HepG2 (cell line): ENCODE data around the gene STK25. TPM values are rescaled to one million over a fixed set of nuclear protein-coding genes. Genes with fewer than 3 reads are reported as not detected.

ENCODE experiments used
- ATAC-seq: fragments of 200-7000 bp; cut with Tn5 transposase; 3 replicates; pipeline ENCODE4 v1.9.1; 2020; ENCODE audit warnings: mild to moderate bottlenecking, moderate library complexity
- BruUV-seq: library from RNA; stranded (reverse); fragments of 400-500 nt; replicated peaks from 2 replicates; lab custom pipeline; 2021; lab: Mats Ljungman, UMichigan
- CTCF ChIA-PET: fragments of 300-600 bp; formaldehyde crosslinking; extraction: SDS; loops from one replicate; lab custom pipeline; 2021; ENCODE audit warnings: low total read pairs, inconsistent platforms, low intra/inter-chr PET ratio; lab: Yijun Ruan, JAX
- POLR2A ChIA-PET: fragments of 350-600 bp; sonication (Branson Sonifier 250); formaldehyde crosslinking; loops from one replicate; lab custom pipeline; 2020; ENCODE audit warnings: antibody characterized with exemption, inconsistent platforms; lab: Yijun Ruan, JAX
- DNase-seq: peaks from one replicate; pipeline ENCODE4 v3.0.0-alpha.2; 2015; ENCODE audit warnings: low spot score
- FAIRE-seq: peaks from 3 replicates; lab custom pipeline; 2011; peaks lifted over from hg19 to GRCh38; lab: Jason Lieb, UNC
- H2AFZ ChIP-seq: one replicate; pipeline ENCODE4 v1.6.1; 2011; ENCODE audit warnings: low read length, inconsistent platforms
- H3K27ac ChIP-seq: fragments of 300-600 bp; 3 replicates; pipeline ENCODE4 v1.8.0; 2011; ENCODE audit warnings: mixed run types, mild to moderate bottlenecking, mixed read lengths, low read length, inconsistent platforms; ENCODE audit not compliant: insufficient read depth; ENCODE audit errors: extremely low read length
- H3K27me3 ChIP-seq, 2 experiments: fragments of 200-600 bp in 1 of 2; 2 replicates in 1 of 2; 3 replicates in 1 of 2; pipeline versions ENCODE4 v1.6.0 to v1.8.0; 2011; ENCODE audit warnings: low read length in 2 of 2, mild to moderate bottlenecking in 2 of 2, moderate library complexity in 2 of 2, inconsistent platforms in 1 of 2; ENCODE audit not compliant: insufficient read depth in 2 of 2, control insufficient read depth in 1 of 2
- H3K36me3 ChIP-seq, 2 experiments: fragments of 200-600 bp in 1 of 2; replicated peaks in 1 of 2; 2 replicates in 1 of 2; 3 replicates in 1 of 2; pipeline versions ENCODE4 v1.5.1 to v1.8.0; 2011; ENCODE audit warnings: low read length in 2 of 2, inconsistent platforms in 1 of 2; ENCODE audit not compliant: insufficient read depth in 2 of 2, control insufficient read depth in 1 of 2
- H3K4me1 ChIP-seq: 2 replicates; pipeline ENCODE4 v1.5.1; 2012; ENCODE audit warnings: low read length, inconsistent platforms; ENCODE audit not compliant: insufficient read depth
- H3K4me2 ChIP-seq: 2 replicates; pipeline ENCODE4 v1.6.0; 2011; ENCODE audit warnings: low read depth, low read length, inconsistent platforms
- H3K4me3 ChIP-seq, 3 experiments: fragments of 200-600 bp in 1 of 3; sonication (generic), shearing (Covaris generic) in 1 of 3; replicated peaks in 1 of 3; 2 replicates each; pipeline ENCODE4 v1.5.1; 2011 to 2016; ENCODE audit warnings: low read length in 3 of 3, inconsistent platforms in 2 of 3, low read depth in 2 of 3, mild to moderate bottlenecking in 2 of 3, control low read depth in 1 of 3, mixed read lengths in 1 of 3; ENCODE audit not compliant: insufficient read depth in 1 of 3
- H3K79me2 ChIP-seq: one replicate; pipeline ENCODE4 v1.6.1; 2011; ENCODE audit warnings: low read length, inconsistent platforms; ENCODE audit not compliant: insufficient read depth
- H3K9ac ChIP-seq: 2 replicates; pipeline ENCODE4 v1.6.0; 2011; ENCODE audit warnings: mild to moderate bottlenecking, low read depth, low read length, inconsistent platforms; ENCODE audit not compliant: insufficient read depth
- H3K9me3 ChIP-seq: 2 replicates; pipeline ENCODE4 v1.5.1; 2012; ENCODE audit warnings: mild to moderate bottlenecking, low read length
- H4K20me1 ChIP-seq: 2 replicates; pipeline ENCODE4 v1.6.0; 2011; ENCODE audit warnings: inconsistent platforms, mild to moderate bottlenecking, low read length, moderate library complexity; ENCODE audit not compliant: insufficient read depth
- PITX1 ChIP-seq: sonication (generic); formaldehyde crosslinking; IDR thresholded peaks from 2 replicates; pipeline ENCODE4 v1.5.1; 2020; ENCODE audit warnings: mild to moderate bottlenecking, missing genetic modification reagents
- RFX5 ChIP-seq: IDR thresholded peaks from 2 replicates; pipeline ENCODE4 v1.6.1; 2011; ENCODE audit warnings: low read depth, low read length, improper control_type of control experiment
- RFXANK ChIP-seq: IDR thresholded peaks from 2 replicates; pipeline ENCODE4 v1.6.1; 2016
- ZBTB21 ChIP-seq: sonication (generic); formaldehyde crosslinking; IDR thresholded peaks from 2 replicates; pipeline ENCODE4 v1.4.0; 2020; ENCODE audit warnings: missing genetic modification reagents
- ZBTB40 ChIP-seq, 2 experiments: fragments of 450-650 bp in 1 of 2; sonication (generic) in 1 of 2; formaldehyde crosslinking in 1 of 2; IDR thresholded peaks; 2 replicates each; pipeline versions ENCODE4 v1.6.1 to v1.8.0; 2016 to 2022; ENCODE audit warnings: antibody characterized with exemption in 1 of 2, mild to moderate bottlenecking in 1 of 2, missing genetic modification reagents in 1 of 2
- ZNF550 ChIP-seq: sonication (generic); formaldehyde crosslinking; IDR thresholded peaks from 2 replicates; pipeline ENCODE4 v1.4.0; 2020; ENCODE audit warnings: mild to moderate bottlenecking, missing genetic modification reagents, borderline replicate concordance
- ZNF749 ChIP-seq: sonication (generic); formaldehyde crosslinking; IDR thresholded peaks from 2 replicates; pipeline ENCODE4 v1.8.0; 2022; ENCODE audit warnings: mild to moderate bottlenecking, missing genetic modification reagents, moderate library complexity, borderline replicate concordance
- ZNF891 ChIP-seq: sonication (generic); formaldehyde crosslinking; IDR thresholded peaks from 2 replicates; pipeline ENCODE4 v1.5.0; 2020; ENCODE audit warnings: mild to moderate bottlenecking, missing genetic modification reagents
- WGBS: methylation state at CpG from one replicate; pipeline ENCODE4 v1.1.6; 2017; ENCODE audit warnings: low lambda C conversion rate; 5-methylcytosine and 5-hydroxymethylcytosine counted together
- in situ Hi-C: cut with HindIII; loops from 2 replicates; pipeline ENCODE4 v1.10.0; 2017; ENCODE audit warnings: low pct_unique_long_range_greater_than_20kb; ENCODE audit not compliant: extremely low pct_ligation_motif_present
- intact Hi-C: fragments of 100-400 bp; cut with micrococcal nuclease; formaldehyde crosslinking; loops from one replicate; pipeline ENCODE4 v1.10.0; 2022; ENCODE audit not compliant: unreplicated experiment
- polyA plus RNA-seq, 8 experiments: library from polyadenylated mRNA; depleted of rRNA in 3 of 8; stranded (reverse) in 7 of 8; unstranded in 1 of 8; fragments of >200 nt; fragmentation: Illumina TruSeq in 4 of 8; extraction: Trizol in 4 of 8; gene quantifications; 2 replicates each; pipeline versions ENCODE4 v1.2.1 to v1.2.3, GENCODE V29; 2011 to 2016; ENCODE audit warnings: low read depth in 4 of 8, missing spikeins in 1 of 8, mixed read lengths in 1 of 8; ENCODE audit not compliant: insufficient read depth in 1 of 8
- total RNA-seq, 5 experiments: library from RNA; depleted of rRNA; stranded (reverse); fragments of >200 nt; fragmentation: Illumina TruSeq; extraction: Trizol; gene quantifications; 2 replicates each; pipeline ENCODE4 v1.2.3, GENCODE V29; 2016; ENCODE audit warnings: low read depth in 1 of 5
- TF ChIP-seq, protein P1 (sequence below): sonication (generic); formaldehyde crosslinking; IDR thresholded peaks from 2 replicates; pipeline ENCODE4 v1.5.0; 2020; ENCODE audit warnings: mild to moderate bottlenecking, missing genetic modification reagents

Gene STK25
- total and polyA plus RNA-seq, 2 of the 13 experiments (the other 11 are each of a cell fraction or from before 2014, with no cell fraction given) = 177 to 481 TPM

GRCh38 chr2:241550616-241551580, 42.5 kb upstream of the STK25 start:
- no peak overlapping the region for H2AFZ ChIP-seq
- 51% methylated on average over 17 of the region's 21 CpGs for WGBS
- peak overlapping the region; percentile 70; the same call in 1 of the 2 replicates for H3K9ac ChIP-seq
- H3K4me3 ChIP-seq = peak overlapping the region; percentile 58 to 78 (median 67)
- peak overlapping the region; percentile 81 for H3K27ac ChIP-seq
- no peaks in the 10 kb centered on the region for H3K79me2 ChIP-seq
- CTCF ChIA-PET = interaction anchor here (1.9 kb wide), 1 partner anchor 108 kb away, joined by 7 read pairs; no protein-coding TSS in a partner anchor
- no peaks in the 10 kb centered on the region for H3K9me3 ChIP-seq
- peaks cover 96% of the 10 kb centered on the region for H3K4me1 ChIP-seq
- in situ Hi-C loops (loop anchor here (5.0 kb wide), 1 partner anchor 106 kb away; no protein-coding TSS in a partner anchor), intact Hi-C loops (loop anchor here (5.0 kb wide), 1 partner anchor 46 kb away; no protein-coding TSS in a partner anchor)
- H3K36me3 ChIP-seq = no peaks in the 10 kb centered on the region
- DNase-seq (no peak), FAIRE-seq (no peak), ATAC-seq (peak; percentile 7)
- POLR2A ChIA-PET = interaction anchor here (1.0 to 1.7 kb wide), 5 partner anchors 7 to 135 kb away, joined by 3 to 14 read pairs (median 3); partner anchors contain the start of genes BOK, DTYMK and STK25
- no peaks in the 10 kb centered on the region for H3K27me3 ChIP-seq
- H4K20me1 ChIP-seq = no peaks in the 10 kb centered on the region
- BruUV-seq = no TSS peak
- H3K4me2 ChIP-seq = peak overlapping the region; percentile 93
- TF ChIP-seq ZNF749 (CRISPR knock-in tag) = no peak
- no peak for TF ChIP-seq ZNF891
- TF ChIP-seq, protein P1, sequence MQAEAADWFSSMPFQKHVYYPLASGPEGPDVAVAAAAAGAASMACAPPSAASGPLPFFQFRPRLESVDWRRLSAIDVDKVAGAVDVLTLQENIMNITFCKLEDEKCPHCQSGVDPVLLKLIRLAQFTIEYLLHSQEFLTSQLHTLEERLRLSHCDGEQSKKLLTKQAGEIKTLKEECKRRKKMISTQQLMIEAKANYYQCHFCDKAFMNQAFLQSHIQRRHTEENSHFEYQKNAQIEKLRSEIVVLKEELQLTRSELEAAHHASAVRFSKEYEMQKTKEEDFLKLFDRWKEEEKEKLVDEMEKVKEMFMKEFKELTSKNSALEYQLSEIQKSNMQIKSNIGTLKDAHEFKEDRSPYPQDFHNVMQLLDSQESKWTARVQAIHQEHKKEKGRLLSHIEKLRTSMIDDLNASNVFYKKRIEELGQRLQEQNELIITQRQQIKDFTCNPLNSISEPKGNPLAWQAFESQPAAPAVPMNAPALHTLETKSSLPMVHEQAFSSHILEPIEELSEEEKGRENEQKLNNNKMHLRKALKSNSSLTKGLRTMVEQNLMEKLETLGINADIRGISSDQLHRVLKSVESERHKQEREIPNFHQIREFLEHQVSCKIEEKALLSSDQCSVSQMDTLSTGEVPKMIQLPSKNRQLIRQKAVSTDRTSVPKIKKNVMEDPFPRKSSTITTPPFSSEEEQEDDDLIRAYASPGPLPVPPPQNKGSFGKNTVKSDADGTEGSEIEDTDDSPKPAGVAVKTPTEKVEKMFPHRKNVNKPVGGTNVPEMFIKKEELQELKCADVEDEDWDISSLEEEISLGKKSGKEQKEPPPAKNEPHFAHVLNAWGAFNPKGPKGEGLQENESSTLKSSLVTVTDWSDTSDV = no peak
- no peak for TF ChIP-seq ZBTB40 (IDR thresholded peaks at IDR 0.05)
- TF ChIP-seq ZBTB40 (CRISPR knock-in tag; IDR thresholded peaks at IDR 0.05) = no peak
- no peak for TF ChIP-seq ZBTB21
- TF ChIP-seq ZNF550 (CRISPR knock-in tag) = no peak
- TF ChIP-seq PITX1 (CRISPR knock-in tag) = no peak
- no peak for TF ChIP-seq RFXANK
- no peak for TF ChIP-seq RFX5
